GM12878 (cell line): ENCODE measurements around the gene NOL12. TPM values are rescaled to one million over a fixed set of nuclear protein-coding genes. Genes with fewer than 3 reads are reported as not detected.
A peak's percentile ranks its signal among the peaks of the same experiment; 100 is the strongest.

ENCODE experiments used
- ATAC-seq: fragments of 200-7000 bp; cut with Tn5 transposase; 3 replicates; pipeline ENCODE4 v1.9.1; 2020; ENCODE audit warnings: mild to moderate bottlenecking, moderate library complexity
- BruUV-seq: library from RNA; stranded (reverse); fragments of 400-500 nt; replicated peaks from 2 replicates; lab custom pipeline; 2021; lab: Mats Ljungman, UMichigan
- CTCF ChIA-PET: fragments of 300-600 bp; sonication (Branson Sonifier 250); formaldehyde crosslinking; extraction: SDS; loops from one replicate; lab custom pipeline; 2021; ENCODE audit warnings: inconsistent platforms; lab: Yijun Ruan, JAX
- POLR2A ChIA-PET: fragments of 350-600 bp; formaldehyde crosslinking; extraction: SDS; loops from one replicate; lab custom pipeline; 2021; ENCODE audit warnings: inconsistent platforms; lab: Charles Lee
- RAD21 ChIA-PET: fragments of 300-600 bp; sonication (Branson Sonifier 250); formaldehyde crosslinking; loops from one replicate; lab custom pipeline; 2023; ENCODE audit warnings: antibody characterized with exemption; ENCODE audit not compliant: unreplicated experiment; lab: Charles Lee
- SMC1A ChIA-PET: fragments of 300-600 bp; sonication (Branson Sonifier 250); formaldehyde crosslinking; loops from one replicate; lab custom pipeline; 2023; ENCODE audit not compliant: unreplicated experiment, uncharacterized antibody; lab: Charles Lee
- DNase-seq: peaks from one replicate; pipeline ENCODE4 v3.0.0-alpha.2; 2011; ENCODE audit warnings: low read depth, low spot score
- FAIRE-seq: peaks from 3 replicates; lab custom pipeline; 2011; peaks lifted over from hg19 to GRCh38; lab: Jason Lieb, UNC
- H2AFZ ChIP-seq: 2 replicates; pipeline ENCODE4 v1.6.0; 2011; ENCODE audit warnings: low read depth, low read length, control low read depth; ENCODE audit not compliant: control insufficient read depth
- H3K27ac ChIP-seq: 2 replicates; pipeline ENCODE4 v1.5.1; 2011; ENCODE audit warnings: control low read depth; ENCODE audit not compliant: control insufficient read depth, insufficient read depth
- H3K27me3 ChIP-seq, 2 experiments: replicated peaks in 1 of 2; 2 replicates each; pipeline versions ENCODE4 v1.6.0 to v1.6.1; 2011; ENCODE audit warnings: low read length in 1 of 2; ENCODE audit not compliant: control insufficient read depth in 2 of 2, insufficient read depth in 2 of 2
- H3K36me3 ChIP-seq, 2 experiments: 2 replicates each; pipeline ENCODE4 v1.5.1; 2011; ENCODE audit warnings: low read length in 1 of 2; ENCODE audit not compliant: control insufficient read depth in 2 of 2, insufficient read depth in 2 of 2
- H3K4me1 ChIP-seq: 2 replicates; pipeline ENCODE4 v1.6.1; 2011; ENCODE audit warnings: mild to moderate bottlenecking, low read length, moderate library complexity, mixed read lengths; ENCODE audit not compliant: control insufficient read depth, insufficient read depth
- H3K4me2 ChIP-seq: 2 replicates; pipeline ENCODE4 v1.6.0; 2011; ENCODE audit warnings: control low read depth; ENCODE audit not compliant: control insufficient read depth, insufficient read depth
- H3K4me3 ChIP-seq: fragments of 200-600 bp; sonication (generic); 2 replicates; pipeline ENCODE4 v1.5.1; 2016
- H3K79me2 ChIP-seq: 2 replicates; pipeline ENCODE4 v1.6.0; 2011; ENCODE audit warnings: low read length; ENCODE audit not compliant: control insufficient read depth, insufficient read depth
- H3K9ac ChIP-seq: 2 replicates; pipeline ENCODE4 v1.8.0; 2011; ENCODE audit warnings: low read length, control low read depth, mixed read lengths; ENCODE audit not compliant: control insufficient read depth, insufficient read depth
- H3K9me3 ChIP-seq: replicated peaks from 3 replicates; pipeline ENCODE4 v1.5.1; 2011; ENCODE audit warnings: mild to moderate bottlenecking, low read length; ENCODE audit not compliant: control insufficient read depth, insufficient read depth
- H4K20me1 ChIP-seq: 2 replicates; pipeline ENCODE4 v1.6.0; 2011; ENCODE audit not compliant: control insufficient read depth, insufficient read depth
- ATF7 ChIP-seq: fragments of 450-650 bp; IDR thresholded peaks from 2 replicates; pipeline ENCODE4 v1.6.1; 2016; ENCODE audit warnings: low read depth, mild to moderate bottlenecking
- CBX5 ChIP-seq: sonication (generic); IDR thresholded peaks from 2 replicates; pipeline ENCODE4 v1.6.1; 2016; ENCODE audit warnings: low read depth, moderate library complexity, mild to moderate bottlenecking, inconsistent platforms
- CREB1 ChIP-seq: IDR thresholded peaks from 2 replicates; pipeline ENCODE4 v1.6.1; 2012; ENCODE audit warnings: low read depth, mild to moderate bottlenecking, inconsistent platforms
- CTCF ChIP-seq, 3 experiments: IDR thresholded peaks in 2 of 3; conservative IDR thresholded peaks in 1 of 3; 2 replicates each; pipeline ENCODE4 v1.5.1; 2011; ENCODE audit warnings: low read depth in 3 of 3, low read length in 3 of 3, mild to moderate bottlenecking in 3 of 3, control low read depth in 2 of 3, moderate library complexity in 2 of 3, inconsistent platforms in 1 of 3, mixed read lengths in 1 of 3; ENCODE audit not compliant: control insufficient read depth in 2 of 3, insufficient read depth in 1 of 3; ENCODE audit errors: extremely low read depth in 1 of 3
- EP300 ChIP-seq, 2 experiments: fragments of 150-350 bp in 1 of 2; IDR thresholded peaks; 2 replicates each; pipeline ENCODE4 v1.6.1; 2011 to 2012; ENCODE audit warnings: low read depth in 2 of 2, low read length in 2 of 2, borderline replicate concordance in 1 of 2, improper control_type of control experiment in 1 of 2, inconsistent platforms in 1 of 2; ENCODE audit not compliant: control insufficient read depth in 1 of 2
- HDAC6 ChIP-seq: fragments of 200-600 bp; sonication (generic); IDR thresholded peaks from one replicate; pipeline ENCODE4 v1.8.0; 2017; ENCODE audit warnings: antibody characterized with exemption; ENCODE audit not compliant: unreplicated experiment
- IRF3 ChIP-seq: fragments of 450-650 bp; IDR thresholded peaks from 2 replicates; pipeline ENCODE4 v1.6.1; 2014; ENCODE audit warnings: mild to moderate bottlenecking
- MEF2B ChIP-seq: fragments of 450-650 bp; IDR thresholded peaks from 2 replicates; pipeline ENCODE4 v1.6.1; 2018; ENCODE audit warnings: mild to moderate bottlenecking, moderate library complexity; ENCODE audit not compliant: partially characterized antibody, poor library complexity, severe bottlenecking
- MTA3 ChIP-seq: IDR thresholded peaks from 2 replicates; pipeline ENCODE4 v1.6.1; 2012; ENCODE audit warnings: low read length, inconsistent platforms, borderline replicate concordance
- NFYB ChIP-seq: IDR thresholded peaks from 2 replicates; pipeline ENCODE4 v1.6.1; 2011; ENCODE audit warnings: low read depth, mild to moderate bottlenecking, low read length, improper control_type of control experiment, moderate library complexity; ENCODE audit not compliant: insufficient read depth
- NR2F1 ChIP-seq: fragments of 450-650 bp; conservative IDR thresholded peaks from 2 replicates; pipeline ENCODE4 v1.6.1; 2017; ENCODE audit warnings: mild to moderate bottlenecking
- POLR2AphosphoS2 ChIP-seq: IDR thresholded peaks from 2 replicates; pipeline ENCODE4 v1.6.1; 2011; ENCODE audit warnings: low read depth, mild to moderate bottlenecking, low read length, improper control_type of control experiment, moderate library complexity
- RB1 ChIP-seq: fragments of 450-650 bp; formaldehyde crosslinking; IDR thresholded peaks from 2 replicates; pipeline ENCODE4 v1.6.1; 2017; ENCODE audit warnings: mild to moderate bottlenecking, borderline replicate concordance
- RELA ChIP-seq: fragments of 450-650 bp; IDR thresholded peaks from 2 replicates; pipeline ENCODE4 v1.8.0; 2014; ENCODE audit warnings: borderline replicate concordance; ENCODE audit not compliant: partially characterized antibody
- TARDBP ChIP-seq: IDR thresholded peaks from 2 replicates; pipeline ENCODE4 v1.6.1; 2016; ENCODE audit warnings: borderline replicate concordance
- WRNIP1 ChIP-seq: IDR thresholded peaks from 2 replicates; pipeline ENCODE4 v1.6.1; 2011; ENCODE audit warnings: low read depth, low read length, improper control_type of control experiment, borderline replicate concordance
- ZBTB11 ChIP-seq: fragments of 450-650 bp; formaldehyde crosslinking; IDR thresholded peaks from 2 replicates; pipeline ENCODE4 v1.5.0; 2022; ENCODE audit warnings: mild to moderate bottlenecking, missing genetic modification characterization
- WGBS: methylation state at CpG from one replicate; pipeline ENCODE4 v1.1.6; 2016; ENCODE audit warnings: low lambda C conversion rate; ENCODE audit not compliant: insufficient replicate concordance, insufficient coverage; ENCODE audit errors: missing lambda C conversion rate; 5-methylcytosine and 5-hydroxymethylcytosine counted together
- in situ Hi-C: fragments of 300-500 bp; cut with MboI; formaldehyde crosslinking; loops from 9 replicates; pipeline ENCODE4 v1.14.3; 2018; ENCODE audit warnings: mixed read lengths
- intact Hi-C: fragments of 100-400 bp; cut with micrococcal nuclease; formaldehyde crosslinking; loops from one replicate; pipeline ENCODE4 v1.14.2; 2022; ENCODE audit not compliant: unreplicated experiment
- polyA plus RNA-seq, 11 experiments: library from polyadenylated mRNA; depleted of rRNA in 4 of 11; unstranded in 6 of 11; stranded (reverse) in 5 of 11; fragments of >200 nt; fragmentation: Nextera tagmentation in 4 of 11; fragmentation: Illumina TruSeq in 1 of 11; extraction: Ambion mirVana in 4 of 11; extraction: Trizol in 1 of 11; gene quantifications; 1 replicate in 1 of 11; 2 replicates in 10 of 11; pipeline versions ENCODE4 v1.2.1 to v1.2.3, GENCODE V29; 2011 to 2016; ENCODE audit warnings: inconsistent platforms in 2 of 11, missing spikeins in 2 of 11, low read depth in 1 of 11
- total RNA-seq, 4 experiments: library from RNA; depleted of rRNA in 3 of 4; stranded (reverse); fragments of >200 nt in 3 of 4; fragmentation: Illumina TruSeq in 1 of 4; extraction: Trizol in 1 of 4; gene quantifications; 2 replicates each; pipeline versions ENCODE4 v1.2.1 to v1.2.3, GENCODE V29; 2013 to 2021

The NOL12 gene
- total and polyA plus RNA-seq, 10 of the 15 experiments (the other 5 are each of a cell fraction or from before 2014, with no cell fraction given), result 3.3 to 69.4 (median 41.1) TPM

- Histone ChIP-seq H2AFZ (no peak overlapping the region), H3K79me2 (no peaks in the 10 kb centered on the region), H3K4me1 (no peaks in the 10 kb centered on the region), H3K4me3 (no peak overlapping the region), H4K20me1 (no peaks in the 10 kb centered on the region), H3K9ac (no peak overlapping the region), H3K27me3 (no peaks in the 10 kb centered on the region), H3K27ac (no peak overlapping the region), H3K36me3 (no peaks in the 10 kb centered on the region), H3K9me3 (no peaks in the 10 kb centered on the region), H3K4me2 (no peak overlapping the region)
- ATAC-seq (peak; percentile 75), FAIRE-seq (no peak), DNase-seq (no peak)
- POLR2A ChIA-PET, result interaction anchor here (0.6 kb wide), 1 partner anchor 99 kb away, joined by 3 read pairs; no protein-coding TSS in a partner anchor
- WGBS, result 69% methylated on average over 20 of the region's 20 CpGs
- RAD21 ChIA-PET, result no interaction called here
- in situ Hi-C loops (no loop called here), intact Hi-C loops (no loop called here)
- CTCF ChIA-PET, result no interaction called here
- SMC1A ChIA-PET, result no interaction called here
- no TSS peak for BruUV-seq
- TF ChIP-seq RELA (no peak), IRF3 (no peak), EP300 (IDR thresholded peaks at IDR 0.05; ENCODE audit: borderline replicate concordance in 1 of 2, control insufficient read depth in 1 of 2, low read depth in 2 of 2, low read length in 2 of 2) (no peak), WRNIP1 (no peak), ATF7 (peak; percentile 68), MTA3 (no peak), POLR2AphosphoS2 (no peak), CTCF (IDR thresholded peaks at IDR 0.05 in 2 of 3, conservative IDR thresholded peaks at IDR 0.05 in 1 of 3; ENCODE audit: control insufficient read depth in 2 of 3, extremely low read depth in 1 of 3, insufficient read depth in 1 of 3, low read depth in 3 of 3, low read length in 3 of 3) (peak in 2 of 3 experiments; percentile 18 to 43; a peak in 1 of 6 replicates), CREB1 (no peak), NR2F1 (no peak), MEF2B (no peak), NFYB (no peak), RB1 (no peak), HDAC6 (no peak), TARDBP (no peak), ZBTB11 (no peak), CBX5 (no peak)
Observed at GRCh38 chr22:37726241-37726887, 40.2 kb downstream of the NOL12 start.
